GM21423 (cell line): ENCODE results near the gene OBSCN.
"Not testable (repeated sequence)": the region's sequence is repeated elsewhere in the genome, so short reads cannot be mapped to it uniquely, and the experiment has no call there.

Experiments used
- ATAC-seq: cut with Tn5 transposase; IDR thresholded peaks from one replicate; pipeline ENCODE4 v1.9.1; 2021; ENCODE audit warnings: mild to moderate bottlenecking, moderate library complexity; ENCODE audit not compliant: unreplicated experiment

The OBSCN gene

DNA sequence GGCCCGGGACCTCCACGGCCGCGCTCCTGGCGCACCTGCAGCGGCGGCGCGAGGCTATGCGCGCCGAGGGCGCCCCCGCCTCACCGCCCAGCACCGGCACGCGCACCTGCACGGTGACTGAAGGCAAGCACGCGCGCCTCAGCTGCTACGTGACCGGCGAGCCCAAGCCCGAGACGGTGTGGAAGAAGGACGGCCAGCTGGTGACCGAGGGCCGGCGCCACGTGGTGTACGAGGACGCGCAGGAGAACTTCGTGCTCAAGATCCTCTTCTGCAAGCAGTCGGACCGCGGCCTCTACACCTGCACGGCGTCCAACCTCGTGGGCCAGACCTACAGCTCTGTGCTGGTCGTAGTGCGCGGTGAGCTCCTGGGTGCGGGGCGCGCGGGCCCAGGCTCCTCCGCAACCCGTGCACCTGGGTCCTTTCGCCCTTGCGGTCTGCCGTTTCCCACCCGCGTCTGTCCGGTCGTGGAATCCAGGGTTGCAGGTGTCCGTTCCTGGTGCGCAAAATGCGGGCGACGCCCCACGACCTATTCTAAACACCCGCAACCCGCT lies 4.6 kb downstream of the OBSCN start:
- no peak for ATAC-seq

DNA sequence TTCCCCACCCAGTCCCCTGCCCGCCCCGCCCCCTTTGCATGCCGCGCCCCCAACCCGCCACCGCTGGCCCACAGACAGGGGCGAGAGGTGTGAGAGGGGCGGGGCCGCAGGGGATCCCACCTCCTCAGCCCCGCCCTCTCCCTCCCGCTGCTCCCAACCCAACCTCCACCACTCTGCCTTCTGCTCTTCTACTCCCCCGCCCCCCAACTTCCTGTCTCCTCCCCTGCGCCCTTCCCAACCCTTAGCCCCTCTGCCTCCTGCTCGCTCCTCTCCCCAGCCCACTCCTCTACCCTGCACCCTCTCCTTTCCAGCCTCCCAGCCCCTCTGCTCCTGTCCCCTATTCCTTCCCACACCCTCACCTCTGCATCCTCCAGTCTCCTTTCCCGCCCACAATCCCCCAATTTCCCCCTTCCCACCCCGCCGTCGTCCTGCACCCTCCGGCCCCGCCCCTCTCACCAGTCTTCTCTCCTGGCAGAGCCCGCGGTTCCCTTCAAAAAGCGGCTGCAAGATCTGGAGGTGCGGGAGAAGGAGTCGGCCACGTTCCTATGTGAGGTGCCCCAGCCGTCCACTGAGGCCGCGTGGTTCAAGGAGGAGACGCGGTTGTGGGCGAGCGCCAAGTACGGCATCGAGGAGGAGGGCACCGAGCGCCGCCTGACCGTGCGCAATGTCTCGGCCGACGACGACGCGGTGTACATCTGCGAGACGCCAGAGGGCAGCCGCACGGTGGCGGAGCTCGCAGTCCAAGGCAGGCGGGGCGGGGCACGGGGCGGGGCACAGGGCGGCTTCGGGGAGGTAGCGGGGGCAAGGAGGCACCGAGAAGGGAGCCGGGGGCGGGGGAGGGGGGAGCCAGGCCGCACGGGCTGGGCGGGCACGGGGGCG lies 5.4 kb downstream of the OBSCN start:
- peak; percentile 97 for ATAC-seq

DNA sequence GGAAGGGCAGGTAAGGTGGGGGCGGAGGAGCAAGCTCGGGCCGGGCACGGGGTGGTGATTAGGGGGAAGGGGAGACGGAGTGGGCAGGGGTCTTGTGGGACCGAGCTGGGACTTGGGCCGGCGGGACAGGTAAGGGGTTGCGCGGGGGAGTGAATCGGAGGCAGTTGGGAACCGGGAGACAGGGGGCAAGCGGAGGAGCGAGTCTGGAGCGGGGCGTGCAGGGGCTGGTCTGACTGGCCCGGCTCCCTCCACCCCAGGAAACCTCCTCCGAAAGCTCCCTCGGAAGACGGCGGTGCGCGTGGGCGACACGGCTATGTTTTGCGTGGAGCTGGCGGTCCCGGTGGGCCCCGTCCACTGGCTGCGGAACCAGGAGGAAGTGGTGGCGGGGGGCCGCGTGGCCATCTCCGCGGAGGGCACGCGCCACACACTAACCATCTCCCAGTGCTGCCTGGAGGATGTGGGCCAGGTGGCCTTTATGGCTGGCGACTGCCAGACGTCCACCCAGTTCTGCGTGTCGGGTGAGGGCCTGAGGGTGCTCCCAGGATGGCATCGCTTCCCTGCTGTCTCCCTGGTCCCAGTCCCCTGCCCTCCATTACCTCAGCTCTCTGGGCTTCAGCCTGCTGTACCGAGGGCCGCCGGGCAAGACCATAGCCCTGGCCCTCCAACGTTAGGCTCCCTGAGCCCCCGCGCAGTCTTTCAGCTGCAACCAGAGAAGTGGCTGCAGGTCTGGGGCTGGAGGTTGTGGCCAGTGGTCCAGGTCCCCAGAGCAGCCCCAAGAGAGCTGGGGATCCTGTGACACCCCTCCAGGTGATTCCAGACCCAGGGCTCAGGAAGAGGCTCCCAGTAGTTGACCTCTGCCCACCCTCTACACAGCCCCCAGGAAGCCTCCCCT lies 6.3 kb downstream of the OBSCN start:
- ATAC-seq = no peak

DNA sequence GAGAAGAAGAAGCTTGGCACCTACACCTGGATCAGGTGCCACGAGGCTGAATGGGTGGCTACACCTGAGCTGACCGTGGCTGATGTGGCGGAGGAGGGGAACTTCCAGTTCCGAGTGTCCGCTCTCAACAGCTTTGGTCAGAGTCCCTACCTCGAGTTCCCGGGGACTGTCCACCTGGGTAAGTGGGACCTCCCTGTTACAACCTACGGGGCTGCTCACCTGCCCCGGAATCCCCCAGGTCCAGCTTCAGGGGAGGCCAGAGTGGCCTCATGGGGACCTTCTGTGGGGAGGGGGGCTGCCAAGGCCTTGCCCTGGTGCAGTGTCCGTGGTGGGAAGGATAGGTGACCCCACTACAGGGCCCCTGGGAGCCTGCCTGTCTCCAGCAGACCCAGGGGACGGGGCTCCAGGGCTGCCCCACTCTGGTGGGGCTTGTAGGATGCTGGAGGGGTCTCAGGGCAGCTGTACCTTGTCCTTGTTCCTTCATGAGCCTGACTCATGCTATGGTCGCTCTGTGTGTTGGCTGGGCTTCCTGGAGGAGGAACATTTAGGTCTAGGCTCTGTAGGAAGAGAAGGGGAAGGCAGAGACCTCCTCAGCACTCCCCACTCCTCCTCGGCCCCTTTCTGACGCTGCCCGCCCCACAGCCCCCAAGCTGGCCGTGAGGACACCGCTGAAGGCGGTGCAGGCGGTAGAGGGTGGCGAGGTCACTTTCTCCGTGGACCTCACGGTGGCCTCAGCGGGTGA lies 7.2 kb downstream of the OBSCN start:
- no peak for ATAC-seq

DNA sequence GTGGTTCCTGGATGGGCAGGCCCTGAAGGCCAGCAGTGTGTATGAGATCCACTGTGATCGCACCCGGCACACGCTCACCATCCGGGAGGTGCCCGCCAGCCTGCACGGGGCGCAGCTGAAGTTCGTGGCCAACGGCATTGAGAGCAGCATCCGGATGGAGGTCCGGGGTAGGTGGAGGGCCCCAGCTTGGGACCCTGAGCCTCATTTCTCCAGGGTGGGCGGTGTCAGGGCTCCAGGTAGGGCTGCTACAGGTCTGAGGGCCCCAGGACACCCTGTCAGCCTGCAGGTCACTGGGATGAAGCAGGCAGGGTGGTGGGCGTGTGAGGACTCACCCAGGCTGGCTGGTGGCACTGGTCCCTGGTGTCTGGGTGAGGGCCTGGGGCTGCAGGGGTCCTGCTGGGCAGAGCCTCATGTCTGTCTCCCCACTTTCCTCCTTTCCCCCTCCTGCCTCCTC lies 7.8 kb downstream of the OBSCN start:
- no peak for ATAC-seq

DNA sequence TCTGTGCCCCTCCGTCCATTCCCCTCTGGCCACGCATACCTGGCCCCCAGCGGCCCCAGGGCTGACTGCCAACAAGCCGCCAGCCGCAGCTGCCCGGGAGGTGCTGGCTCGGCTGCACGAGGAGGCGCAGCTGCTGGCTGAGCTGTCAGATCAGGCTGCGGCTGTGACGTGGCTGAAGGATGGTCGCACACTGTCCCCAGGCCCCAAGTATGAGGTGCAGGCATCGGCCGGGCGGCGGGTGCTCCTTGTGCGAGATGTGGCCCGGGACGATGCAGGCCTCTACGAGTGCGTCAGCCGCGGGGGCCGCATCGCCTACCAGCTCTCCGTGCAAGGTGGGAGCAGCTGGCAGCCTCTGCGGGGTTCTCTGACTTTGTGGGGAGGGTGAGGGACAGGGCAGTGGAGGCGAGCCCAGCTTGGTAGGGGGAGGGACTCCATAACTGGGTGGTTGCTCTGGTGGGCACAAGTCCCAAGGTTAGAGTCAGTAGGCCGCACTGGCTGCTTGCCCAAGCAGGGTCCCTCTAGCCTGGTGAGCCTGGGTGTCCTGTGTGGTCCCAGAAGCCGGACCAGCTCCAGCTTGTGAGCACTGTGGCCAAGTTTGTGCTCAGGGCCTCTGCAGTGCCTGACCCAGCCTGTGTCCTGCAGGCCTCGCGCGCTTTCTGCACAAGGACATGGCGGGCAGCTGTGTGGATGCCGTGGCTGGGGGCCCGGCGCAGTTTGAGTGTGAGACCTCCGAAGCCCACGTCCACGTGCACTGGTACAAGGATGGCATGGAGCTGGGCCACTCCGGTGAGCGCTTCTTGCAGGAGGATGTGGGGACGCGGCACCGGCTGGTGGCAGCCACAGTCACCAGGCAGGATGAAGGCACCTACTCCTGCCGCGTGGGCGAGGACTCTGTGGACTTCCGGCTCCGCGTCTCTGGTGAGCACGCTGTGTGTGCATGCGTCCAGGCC lies 8.8 kb downstream of the OBSCN start:
- no peak for ATAC-seq

DNA sequence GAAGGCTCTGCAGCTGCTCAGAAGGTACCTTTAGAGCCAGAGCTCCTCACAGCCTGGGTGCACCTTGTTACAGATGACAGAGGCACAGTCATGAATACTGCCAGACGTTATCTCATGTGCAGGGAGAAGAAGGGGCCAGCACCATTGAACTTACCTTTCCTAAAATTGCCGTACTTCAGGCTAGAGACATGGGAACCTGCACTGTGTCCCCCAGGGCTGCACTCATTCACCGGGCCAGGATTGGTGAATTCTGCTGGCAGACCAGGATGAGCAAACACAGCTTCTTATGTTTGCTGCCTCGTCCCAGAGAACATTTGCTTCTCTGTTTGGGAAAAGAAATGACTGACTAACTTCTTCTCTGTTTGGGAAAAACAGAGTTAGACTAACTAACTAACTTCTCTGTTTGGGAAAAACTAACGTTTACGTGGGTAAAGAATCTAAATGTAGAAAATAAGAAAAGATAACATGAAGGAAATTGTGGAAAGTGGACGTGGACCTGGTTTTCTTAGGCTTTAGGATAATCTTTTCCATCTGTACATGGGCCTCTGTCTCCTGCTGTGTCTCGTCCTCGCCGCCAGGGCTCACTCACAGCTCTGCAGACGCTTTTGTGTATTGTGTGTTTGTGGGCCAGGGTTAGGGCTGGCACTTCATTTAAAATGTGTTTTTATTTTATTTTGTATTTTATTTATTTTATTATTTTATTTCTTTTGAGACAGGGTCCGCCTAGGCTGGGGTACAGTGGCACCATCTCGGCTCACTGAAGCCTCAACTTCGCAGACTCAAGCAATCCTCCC lies 9.9 kb downstream of the OBSCN start:
- no peak for ATAC-seq

DNA sequence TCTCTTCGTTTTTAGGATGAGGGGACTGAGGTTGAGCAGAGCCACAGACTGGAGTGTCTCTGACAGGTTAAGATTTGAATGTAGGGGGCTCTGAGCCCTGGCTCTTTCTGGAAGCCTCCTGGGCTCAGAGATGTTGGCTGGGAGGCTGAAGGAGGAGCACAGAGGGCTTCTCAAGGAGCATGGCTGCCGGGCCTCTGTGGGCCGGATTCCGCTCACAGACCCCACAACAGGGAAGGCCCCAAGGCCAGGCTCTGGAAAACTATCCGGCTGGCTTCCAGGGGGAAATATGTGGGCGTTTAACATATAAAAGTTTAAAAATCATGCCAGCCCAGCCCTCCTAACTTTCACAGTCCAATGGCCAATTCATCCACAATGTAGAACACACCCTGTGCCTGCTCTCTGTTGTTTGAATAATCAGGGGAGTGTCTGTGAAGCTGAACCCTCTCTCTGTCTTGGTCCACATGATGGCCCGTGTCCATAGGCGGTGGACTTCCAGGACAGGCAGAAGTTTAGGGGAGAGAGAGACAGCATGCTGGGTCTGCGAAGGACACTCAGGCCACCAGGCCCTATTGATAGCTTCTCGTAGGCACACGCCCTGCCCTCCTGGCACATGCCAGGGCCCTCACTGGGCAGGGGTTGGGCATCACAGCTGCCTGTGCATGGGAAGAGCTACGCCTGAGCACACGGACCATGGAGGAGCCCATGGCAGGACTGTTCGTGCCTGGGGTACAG lies 10.8 kb downstream of the OBSCN start:
- no peak for ATAC-seq

DNA sequence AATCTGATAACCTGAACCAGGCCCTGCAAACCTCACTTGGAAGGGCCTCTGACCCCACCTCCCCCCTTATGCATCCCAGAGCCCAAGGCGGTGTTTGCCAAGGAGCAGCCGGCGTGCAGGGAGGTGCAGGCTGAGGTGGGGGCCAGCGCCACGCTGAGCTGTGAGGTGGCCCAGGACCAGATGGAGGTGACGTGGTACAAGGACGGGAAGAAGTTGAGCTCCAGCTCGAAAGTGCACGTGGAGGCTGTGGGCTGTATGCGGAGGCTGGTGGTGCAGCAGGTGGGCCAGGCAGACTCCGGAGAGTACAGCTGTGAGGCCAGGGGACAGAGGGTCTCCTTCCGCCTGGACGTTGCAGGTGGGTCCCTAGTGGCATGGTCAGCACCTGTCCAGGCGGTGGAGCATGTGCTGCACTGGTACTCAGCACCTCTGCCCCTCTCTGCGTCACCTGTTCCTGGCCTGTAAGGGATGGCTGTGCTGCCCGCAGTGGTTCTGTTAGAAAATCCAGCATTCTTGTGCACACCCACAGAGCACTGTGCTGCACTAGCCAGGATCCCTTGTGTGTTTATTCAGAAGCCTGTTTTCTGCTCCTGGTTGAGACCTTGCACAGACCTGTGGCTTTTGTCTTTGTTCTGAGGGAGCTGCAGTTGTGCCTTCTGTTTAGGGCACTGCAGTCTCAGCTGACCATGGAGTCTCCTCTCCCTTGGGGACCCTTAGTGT lies 11.6 kb downstream of the OBSCN start:
- no peak for ATAC-seq

DNA sequence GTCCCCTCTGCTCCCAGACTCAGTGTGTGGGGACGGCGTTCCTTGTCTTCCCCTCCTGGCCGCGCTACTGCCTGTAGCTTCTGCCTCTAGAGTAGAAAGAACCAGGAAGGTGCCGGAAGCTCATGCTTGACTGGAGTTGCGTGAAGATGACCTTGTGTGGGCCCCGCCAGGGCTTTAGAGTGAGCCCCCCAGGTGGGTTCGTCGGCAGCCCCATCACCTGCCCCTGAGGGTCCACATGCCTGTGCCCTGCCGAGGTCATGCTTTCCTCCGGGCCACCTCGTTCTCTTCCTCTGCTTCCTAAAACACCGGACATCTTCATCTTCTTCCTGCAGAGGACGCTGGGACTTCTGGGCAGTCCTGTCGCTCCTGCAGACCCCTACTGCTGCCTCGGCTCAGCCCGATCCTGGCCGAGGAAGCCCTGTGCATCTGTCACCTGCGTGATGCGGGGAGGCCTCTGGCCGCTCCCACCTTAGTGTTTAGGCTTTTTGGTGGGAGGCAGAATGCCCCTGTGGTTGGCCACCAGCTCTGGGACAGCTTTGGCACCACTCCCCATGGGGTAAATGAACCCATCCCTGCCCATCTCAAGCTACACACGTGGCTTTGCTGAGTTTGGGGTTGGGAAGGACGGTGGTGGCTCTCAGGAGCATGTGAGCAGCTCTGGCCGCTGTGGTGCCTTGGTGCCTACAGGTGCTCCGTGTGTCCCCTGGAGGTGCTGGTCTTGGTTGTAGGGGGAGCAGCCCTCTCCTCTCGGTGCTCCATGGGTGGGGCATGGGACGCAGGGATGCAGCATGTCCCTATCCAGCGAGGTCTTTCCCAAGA lies 12.3 kb downstream of the OBSCN start:
- ATAC-seq = no peak

DNA sequence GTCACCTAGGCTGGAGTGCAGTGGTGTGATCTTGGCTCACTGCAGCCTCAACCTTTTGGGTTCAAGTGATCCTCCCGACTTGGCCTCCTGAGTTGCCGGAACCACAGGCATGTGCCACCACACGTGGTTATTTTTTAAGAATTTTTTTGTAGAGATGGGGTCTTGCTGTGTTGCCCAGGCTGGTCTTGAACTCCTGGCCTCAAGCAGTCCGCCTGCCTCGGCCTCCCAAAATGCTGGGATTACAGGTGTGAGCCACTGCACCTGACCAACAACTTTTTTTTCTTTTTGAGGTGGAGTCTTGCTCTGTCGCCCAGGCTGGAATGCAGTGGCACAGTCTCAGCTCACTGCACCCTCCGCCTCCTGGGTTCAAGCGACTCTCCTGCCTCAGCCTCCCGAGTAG lies 13.3 kb downstream of the OBSCN start:
- ATAC-seq = not testable (repeated sequence)

DNA sequence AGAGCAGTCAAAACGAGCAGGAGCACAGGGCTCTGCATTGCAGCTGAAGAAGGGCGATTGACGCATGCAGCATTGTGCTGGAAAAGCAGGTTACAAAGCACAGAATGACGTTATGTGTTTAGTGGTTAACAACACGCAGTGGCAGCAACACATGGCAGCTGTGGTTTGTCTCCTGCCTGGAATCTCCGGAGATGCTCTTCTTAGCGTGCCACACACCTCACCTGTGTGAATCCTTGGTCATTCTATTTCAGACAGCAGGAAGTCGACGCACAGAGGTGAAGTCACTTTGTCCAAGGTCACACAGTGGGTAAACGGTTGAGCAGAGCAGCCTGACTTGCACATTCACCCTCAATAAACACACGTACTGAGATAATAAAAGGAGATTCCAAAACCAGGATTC lies 14.7 kb downstream of the OBSCN start:
- no peak for ATAC-seq

DNA sequence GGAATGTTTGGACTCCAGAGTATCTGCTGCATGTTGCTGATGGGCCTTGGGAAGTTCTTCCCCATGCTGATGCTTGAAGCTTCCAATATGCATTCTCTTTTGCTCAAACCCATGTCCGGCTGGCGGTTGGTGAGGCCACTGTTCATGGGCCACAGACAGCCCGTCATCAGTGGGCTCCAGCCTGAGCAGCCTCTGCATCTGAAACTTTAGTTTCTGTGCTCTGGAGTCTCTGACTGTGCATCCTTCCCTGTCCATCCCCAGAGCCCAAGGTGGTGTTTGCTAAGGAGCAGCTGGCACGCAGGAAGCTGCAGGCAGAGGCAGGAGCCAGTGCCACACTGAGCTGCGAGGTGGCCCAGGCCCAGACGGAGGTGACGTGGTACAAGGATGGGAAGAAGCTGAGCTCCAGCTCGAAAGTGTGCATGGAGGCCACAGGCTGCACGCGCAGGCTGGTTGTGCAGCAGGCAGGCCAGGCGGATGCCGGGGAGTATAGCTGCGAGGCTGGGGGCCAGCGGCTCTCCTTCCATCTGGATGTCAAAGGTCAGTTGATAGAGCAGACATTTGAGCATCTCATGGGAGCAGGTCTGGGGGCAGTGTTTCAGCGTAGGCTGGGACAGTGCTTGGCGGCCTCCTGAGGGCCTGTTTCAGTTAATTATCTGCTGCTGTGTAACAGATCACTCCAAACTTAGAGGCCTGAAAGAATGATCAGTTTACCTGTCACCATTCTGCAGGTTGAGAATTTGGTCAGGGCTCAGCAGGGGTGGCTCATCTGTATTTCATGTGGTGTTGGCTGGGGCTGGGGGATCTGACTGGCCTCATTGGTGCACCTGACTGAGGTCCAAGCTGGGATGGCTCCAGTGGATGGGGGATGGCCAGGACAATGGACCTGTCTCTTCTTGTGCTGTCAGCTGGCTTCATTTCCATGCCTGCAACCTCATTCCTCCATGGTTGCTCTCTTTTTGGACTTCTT lies 16.6 kb downstream of the OBSCN start:
- no peak for ATAC-seq

DNA sequence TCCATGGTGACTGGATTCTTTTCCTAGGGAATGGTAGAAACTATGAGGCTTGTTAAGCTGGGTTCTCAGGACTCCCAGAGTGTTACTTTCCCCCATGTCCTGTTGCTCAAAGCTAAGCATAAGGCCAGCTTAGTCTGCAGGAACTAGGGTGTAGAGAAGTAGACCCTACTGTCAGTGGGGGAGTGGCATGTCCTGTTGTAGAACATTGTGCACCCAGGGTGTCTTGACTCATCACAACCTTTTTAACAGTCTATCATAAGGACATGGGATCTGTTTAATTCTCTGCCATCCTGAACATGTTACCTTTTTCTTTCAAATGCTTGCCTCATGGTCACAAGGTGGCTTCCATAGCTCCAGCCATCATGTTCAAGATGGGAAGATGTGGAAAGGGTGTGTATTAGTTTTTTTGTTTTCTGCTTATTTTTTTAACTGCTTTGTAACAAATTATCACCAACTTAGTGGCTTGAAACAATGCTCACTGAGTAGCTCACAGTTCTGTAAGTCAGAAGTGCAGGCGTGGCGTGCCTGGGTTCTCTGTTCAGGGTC lies 17.4 kb downstream of the OBSCN start:
- no peak for ATAC-seq

DNA sequence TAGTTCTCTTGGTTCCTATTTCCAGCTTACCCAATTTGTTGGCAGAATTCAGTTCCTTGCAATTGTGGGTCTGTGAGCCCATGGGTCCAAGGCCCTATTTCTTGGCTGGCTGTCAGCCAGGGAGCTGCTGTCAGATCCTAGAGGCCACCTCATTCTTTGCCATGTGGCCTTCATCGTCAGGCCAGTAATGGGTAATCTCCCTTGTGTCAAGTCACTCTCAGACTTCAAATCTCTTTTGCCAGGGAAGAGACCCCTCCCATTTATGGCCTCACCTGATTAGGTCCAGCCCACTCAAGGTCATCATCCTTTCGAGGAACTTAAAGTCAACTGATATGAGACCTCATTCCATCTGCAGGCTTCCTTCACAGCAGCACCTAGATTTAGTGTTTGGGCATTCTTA lies 17.9 kb downstream of the OBSCN start:
- ATAC-seq = no peak
